GM12864 (cell line): ENCODE results near the gene ZG16B.

Experiments used
- DNase-seq: peaks from one replicate; pipeline ENCODE4 v3.0.0-alpha.2; 2011; ENCODE audit warnings: low read depth
- H3K4me3 ChIP-seq: 2 replicates; pipeline ENCODE4 v1.5.1; 2011; ENCODE audit warnings: mild to moderate bottlenecking, low read depth, low read length, control low read depth
- CTCF ChIP-seq: IDR thresholded peaks from 2 replicates; pipeline ENCODE4 v1.5.1; 2011; ENCODE audit warnings: low read depth, mild to moderate bottlenecking, moderate library complexity, low read length, control low read depth, inconsistent platforms; ENCODE audit errors: missing control alignments

ZG16B gene

GRCh38 chr16:2819939-2820835 lies 9.9 kb upstream of the ZG16B start:
- no peak for DNase-seq
- no peak for TF ChIP-seq CTCF
- no peak overlapping the region for H3K4me3 ChIP-seq

- DNase-seq, result no peak
- no peak for TF ChIP-seq CTCF
- no peak overlapping the region for H3K4me3 ChIP-seq
These were observed 9.1 kb upstream of the ZG16B start for GRCh38 chr16:2820836-2821486.

- H3K4me3 ChIP-seq, result no peak overlapping the region
- DNase-seq, result no peak
- no peak for TF ChIP-seq CTCF
These were observed 8.5 kb upstream of the ZG16B start for GRCh38 chr16:2821487-2822157.

- DNase-seq, result no peak
- TF ChIP-seq CTCF, result no peak
- no peak overlapping the region for H3K4me3 ChIP-seq
These were observed 8.0 kb upstream of the ZG16B start for GRCh38 chr16:2822158-2822495.

- DNase-seq, result no peak
- TF ChIP-seq CTCF, result no peak
- H3K4me3 ChIP-seq, result no peak overlapping the region
These were observed 7.6 kb upstream of the ZG16B start for GRCh38 chr16:2822496-2822895.

- DNase-seq, result no peak
- no peak overlapping the region for H3K4me3 ChIP-seq
- TF ChIP-seq CTCF, result no peak
These were observed 5.5 kb upstream of the ZG16B start for GRCh38 chr16:2824626-2825025.
